OCI-M2 (cell line): Measurements from ENCODE around the gene ASTN2.

Experiments
- DNase-seq: peaks from one replicate; lab custom pipeline; 2025; ENCODE audit not compliant: unreplicated experiment; lab: John Stamatoyannopoulos, UW

ASTN2 gene

GRCh38 chr9:117415358-117415914 is 579 bp upstream of the ASTN2 start:
- no peak for DNase-seq

GRCh38 chr9:117414220-117414905 is 494 bp downstream of the ASTN2 start:
- DNase-seq: no peak

DNA sequence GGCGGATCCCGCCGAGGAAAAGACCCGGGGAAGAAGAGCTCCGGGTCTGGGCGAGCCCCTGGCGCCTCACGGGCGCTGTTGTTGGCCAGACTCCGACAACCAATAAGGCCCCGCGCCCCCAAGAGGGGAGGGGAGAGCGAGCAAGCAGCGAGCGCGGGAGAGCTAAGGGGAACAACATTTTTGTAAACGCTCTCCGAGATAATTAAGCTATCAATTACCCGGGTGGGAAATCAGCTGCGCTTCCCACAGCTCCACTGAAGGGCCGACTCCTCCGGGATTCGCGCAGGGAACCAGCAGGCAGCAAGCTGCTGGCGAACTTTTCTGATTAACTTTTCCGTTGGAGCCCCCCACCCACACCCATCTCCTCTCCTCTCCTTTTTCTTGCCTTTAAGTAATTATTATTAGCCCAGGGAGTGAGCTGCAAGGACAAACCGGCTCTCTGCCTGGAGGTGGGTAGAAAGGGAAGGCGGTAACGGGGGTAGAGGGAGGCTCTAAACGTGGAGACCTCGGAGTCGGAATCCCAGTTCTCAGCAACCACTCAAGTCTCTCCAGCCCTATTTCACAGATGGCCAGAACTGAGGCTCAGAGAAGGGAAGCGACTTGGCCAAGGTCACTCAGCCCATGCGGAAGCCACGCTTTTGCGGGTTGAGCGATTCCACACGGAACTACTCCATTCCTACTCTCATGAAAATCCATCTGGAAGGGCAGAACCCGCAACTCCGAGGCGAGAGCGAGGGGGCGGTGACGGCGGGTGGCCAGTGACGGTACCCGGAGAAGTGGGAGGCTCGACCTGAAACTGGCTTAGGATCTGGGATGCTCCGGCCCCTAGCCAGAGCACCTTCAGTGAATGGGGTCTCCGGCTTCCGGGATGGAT is 1.3 kb downstream of the ASTN2 start:
- DNase-seq: no peak

GRCh38 chr9:117412841-117413240 is 2.0 kb downstream of the ASTN2 start:
- DNase-seq: no peak

GRCh38 chr9:117412006-117412715 is 2.7 kb downstream of the ASTN2 start:
- DNase-seq: no peak

- no peak for DNase-seq
Measured at GRCh38 chr9:117411547-117411946, 3.3 kb downstream of the ASTN2 start.

GRCh38 chr9:117409321-117409720 is 5.5 kb downstream of the ASTN2 start:
- no peak for DNase-seq

DNA sequence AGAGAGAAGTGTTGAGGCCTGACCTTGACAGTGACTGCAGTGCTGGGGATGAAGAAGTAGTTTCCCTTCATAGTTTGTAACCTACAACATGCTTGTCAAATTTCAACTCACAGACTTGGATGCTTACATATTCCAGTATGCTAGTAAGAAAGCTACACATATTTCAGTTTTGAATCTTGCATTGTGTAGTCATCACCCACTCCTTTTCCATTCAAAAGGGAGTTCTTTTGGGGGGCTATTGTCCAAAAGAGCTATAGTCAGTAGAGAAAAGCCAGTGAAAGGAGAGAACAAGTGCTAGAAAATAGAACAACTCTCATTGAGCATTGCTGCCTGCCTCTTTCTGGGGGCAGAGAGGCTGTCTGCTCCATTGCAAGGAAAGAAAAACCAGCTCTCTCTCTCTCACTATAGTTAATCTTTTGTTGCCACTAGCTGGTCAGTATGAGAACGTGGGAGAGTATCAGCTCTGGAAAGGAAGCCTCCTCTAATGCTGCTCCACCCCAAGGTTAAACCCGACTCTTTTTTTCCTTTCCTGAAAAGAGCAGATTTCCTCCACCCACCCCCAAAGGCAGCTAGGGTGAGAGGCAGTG is 7.3 kb downstream of the ASTN2 start:
- no peak for DNase-seq

GRCh38 chr9:117405950-117406705 is 8.7 kb downstream of the ASTN2 start:
- no peak for DNase-seq

DNA sequence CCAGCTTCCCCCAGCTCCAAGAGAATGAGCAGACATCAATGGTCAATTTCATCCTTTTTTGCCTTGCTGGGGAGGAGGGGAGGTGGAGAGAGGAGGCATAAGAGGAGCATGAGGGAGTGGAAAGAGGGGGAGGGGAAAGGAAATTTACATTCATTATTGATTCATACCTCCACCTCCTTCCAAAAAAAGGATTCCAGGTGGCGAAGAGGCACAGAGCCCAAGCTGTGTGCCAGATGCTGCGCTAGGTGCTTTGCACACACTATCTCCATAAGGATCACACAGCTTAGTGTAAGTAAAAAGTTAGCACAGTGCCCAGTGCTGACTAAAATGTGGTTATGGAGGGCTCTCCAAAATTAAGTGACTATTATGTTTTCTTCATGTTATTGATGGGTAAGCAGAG is 11.0 kb downstream of the ASTN2 start:
- no peak for DNase-seq

DNA sequence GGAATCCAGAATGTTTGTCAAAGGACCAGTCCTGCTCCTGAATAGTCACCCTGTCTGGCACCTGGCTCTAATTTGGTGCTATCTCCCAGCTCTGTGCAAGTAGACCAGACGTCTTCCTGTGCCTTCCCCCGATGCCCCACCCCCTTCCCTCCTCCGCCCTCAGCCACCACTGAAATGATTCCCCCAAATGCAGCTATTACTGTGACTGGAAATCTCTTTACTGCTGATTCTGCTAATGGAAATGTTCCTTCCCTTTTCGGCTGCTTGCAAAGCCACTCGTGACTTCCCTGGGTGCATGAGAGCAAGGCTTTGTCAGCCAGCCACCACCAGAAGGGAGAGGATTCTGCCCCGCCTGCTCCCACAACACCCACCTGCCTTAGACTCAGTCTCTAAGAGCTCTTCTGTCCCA is 11.4 kb downstream of the ASTN2 start:
- no peak for DNase-seq

DNA sequence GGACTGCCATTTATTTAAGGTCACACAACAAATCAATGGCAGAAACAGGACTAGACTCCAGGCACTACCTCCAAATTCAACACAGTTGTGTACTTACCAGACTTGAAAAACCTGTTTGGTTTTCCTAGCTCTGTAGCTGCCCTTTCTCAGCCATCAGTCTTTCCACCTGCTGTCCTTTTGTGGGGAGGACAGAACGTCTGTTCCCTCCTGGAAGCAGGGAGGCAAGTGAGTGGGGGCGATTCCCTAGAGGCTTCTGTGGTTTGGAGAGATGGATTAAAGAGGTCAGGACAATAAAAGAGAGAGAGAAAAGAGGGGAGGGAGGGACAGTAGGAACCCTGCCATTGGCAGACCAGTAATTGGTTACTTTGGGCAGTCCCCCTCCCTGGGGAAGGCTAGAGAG is 14.7 kb downstream of the ASTN2 start:
- no peak for DNase-seq

DNA sequence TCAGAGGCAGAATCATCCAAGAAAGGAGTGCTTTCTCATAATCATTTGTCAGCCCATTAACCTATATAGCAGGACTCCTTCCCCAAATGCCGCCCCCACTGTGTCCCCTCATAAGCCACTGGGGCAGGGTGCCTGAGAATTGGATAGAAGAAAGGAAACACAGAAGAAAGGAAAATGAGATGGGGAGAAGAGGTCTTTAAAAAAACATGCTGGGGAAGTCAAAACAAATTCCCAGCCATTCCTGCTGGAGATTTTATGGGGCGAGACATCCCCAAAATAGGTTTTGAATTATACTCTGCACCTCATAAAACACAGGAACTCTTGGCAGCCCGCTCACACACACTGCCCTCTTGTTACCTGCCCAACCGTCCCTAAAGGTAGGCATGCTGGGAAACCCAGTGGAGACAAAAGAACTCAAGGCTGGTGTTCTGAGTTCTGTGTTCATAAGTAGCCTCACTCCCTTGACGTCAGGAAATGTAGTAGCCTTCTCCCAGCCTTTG is 19.7 kb downstream of the ASTN2 start:
- no peak for DNase-seq

DNA sequence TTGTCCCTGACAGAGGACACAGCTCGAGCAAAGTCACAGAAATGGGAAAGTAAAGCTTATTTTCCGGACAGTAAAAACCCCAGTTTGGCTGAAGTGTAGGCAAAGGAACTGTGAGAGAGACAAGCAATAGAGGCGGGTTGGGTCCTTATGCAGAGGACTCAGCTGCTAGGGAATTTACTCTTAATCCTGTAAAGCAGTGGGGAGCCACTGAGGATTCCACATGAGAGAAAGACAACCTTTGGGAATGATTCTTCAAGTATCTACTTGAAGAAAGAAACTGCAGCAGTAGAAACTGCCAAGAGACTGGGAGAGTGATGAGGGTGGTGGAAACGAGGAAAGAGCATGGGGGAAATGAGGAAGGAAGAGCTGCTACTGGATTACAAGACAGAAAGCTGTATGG is 20.2 kb downstream of the ASTN2 start:
- no peak for DNase-seq

DNA sequence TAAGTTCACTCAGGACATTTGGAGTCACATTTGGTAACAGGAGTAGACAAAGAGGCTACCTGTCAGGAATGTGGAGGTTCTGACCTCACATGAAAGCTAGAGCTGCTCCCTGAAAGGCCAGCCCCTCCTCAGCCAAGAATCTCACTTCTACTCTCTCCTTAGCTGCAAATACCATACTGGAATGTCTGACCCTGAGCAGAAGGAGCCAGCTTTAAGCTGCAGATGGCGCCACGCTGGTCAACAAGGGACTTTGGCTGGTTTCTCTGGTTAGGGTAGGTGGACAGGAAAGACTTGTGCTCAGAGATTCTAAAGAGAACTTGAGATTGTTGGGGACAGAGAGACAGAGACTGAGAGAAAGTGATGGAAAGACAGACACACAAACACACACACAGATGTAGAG is 21.9 kb downstream of the ASTN2 start:
- DNase-seq: no peak

DNA sequence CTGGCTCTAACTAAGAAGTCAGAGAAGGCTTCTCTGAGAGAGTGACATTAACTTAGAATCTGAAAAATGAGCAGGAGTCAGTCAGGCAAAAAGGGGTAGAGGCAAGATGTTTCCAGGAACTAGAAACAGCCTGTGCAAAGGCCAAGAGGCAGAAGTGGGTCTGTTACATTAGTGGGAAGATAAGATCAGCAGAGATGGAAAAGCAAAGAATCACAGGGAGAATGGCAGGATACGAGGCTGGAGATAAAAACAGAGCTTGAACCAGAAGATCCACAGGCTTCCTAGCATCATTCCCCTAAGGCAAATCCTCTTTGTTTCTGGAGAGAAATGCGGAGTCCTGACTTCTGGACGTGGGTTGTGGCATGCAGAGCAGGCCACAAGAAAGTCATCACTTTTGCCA is 27.4 kb downstream of the ASTN2 start:
- DNase-seq: no peak

GRCh38 chr9:117379341-117379740 is 35.5 kb downstream of the ASTN2 start:
- DNase-seq: no peak

- no peak for DNase-seq
Measured at GRCh38 chr9:117377046-117377445, 37.8 kb downstream of the ASTN2 start.

DNA sequence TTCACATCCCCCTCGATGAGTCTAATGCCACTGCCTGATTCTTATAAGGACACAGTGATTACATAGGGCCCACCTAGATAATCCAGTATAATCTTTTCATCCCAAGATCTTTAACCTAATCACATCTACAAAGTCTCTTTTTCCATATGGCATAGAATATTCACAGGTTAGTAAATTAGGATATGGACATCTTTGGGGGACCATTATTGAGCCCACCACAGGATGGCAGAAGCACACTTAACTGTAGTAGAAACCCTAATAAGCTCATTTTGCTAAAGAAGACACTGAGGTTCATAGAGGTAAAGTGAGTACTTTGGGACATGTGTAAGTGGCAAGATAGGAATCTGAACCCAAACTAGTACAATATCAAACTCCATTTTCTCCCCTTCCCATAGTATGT is 38.9 kb downstream of the ASTN2 start:
- DNase-seq: no peak

- DNase-seq: no peak
Measured at GRCh38 chr9:117374076-117374725, 40.7 kb downstream of the ASTN2 start.
